Type B pancreatic cell (in vitro differentiated cells): ENCODE measurements around the gene MTF1. TPM values are rescaled to one million over a fixed set of nuclear protein-coding genes. Genes with fewer than 3 reads are reported as not detected.

Experiments
- DNase-seq: peaks from one replicate; pipeline ENCODE4 v3.0.0; 2021; ENCODE audit warnings: mixed read lengths; ENCODE audit not compliant: unreplicated experiment; ENCODE audit errors: extremely low spot score
- H3K27ac Mint-ChIP-seq: 2 replicates; pipeline ENCODE4 v1.8.0; 2021; ENCODE audit warnings: mild to moderate bottlenecking, mixed read lengths
- H3K27me3 Mint-ChIP-seq: 2 replicates; pipeline ENCODE4 v1.8.0; 2021; ENCODE audit warnings: mixed read lengths
- H3K36me3 Mint-ChIP-seq: 2 replicates; pipeline ENCODE4 v1.8.0; 2021; ENCODE audit warnings: mixed read lengths
- H3K4me1 Mint-ChIP-seq: one replicate; pipeline ENCODE4 v1.8.0; 2021; ENCODE audit warnings: mixed read lengths; ENCODE audit not compliant: unreplicated experiment
- H3K4me3 Mint-ChIP-seq: 2 replicates; pipeline ENCODE4 v1.8.0; 2021; ENCODE audit warnings: mild to moderate bottlenecking, mixed read lengths
- H3K9me3 Mint-ChIP-seq: 2 replicates; pipeline ENCODE4 v1.8.0; 2021; ENCODE audit warnings: mixed read lengths
- total RNA-seq: library from RNA; stranded (reverse); gene quantifications from 2 replicates; pipeline ENCODE4 v1.2.1, GENCODE V29; 2021; ENCODE audit warnings: low replicate concordance
- TF ChIP-seq, protein P1 (sequence below): fragments of 200-600 bp; sonication (generic); conservative IDR thresholded peaks from 2 replicates; pipeline ENCODE4 v1.5.0; 2021; ENCODE audit warnings: antibody characterized with exemption, mild to moderate bottlenecking

Gene MTF1
- total RNA-seq, 1 donor from 2014 or later, result 20.5 TPM

DNA sequence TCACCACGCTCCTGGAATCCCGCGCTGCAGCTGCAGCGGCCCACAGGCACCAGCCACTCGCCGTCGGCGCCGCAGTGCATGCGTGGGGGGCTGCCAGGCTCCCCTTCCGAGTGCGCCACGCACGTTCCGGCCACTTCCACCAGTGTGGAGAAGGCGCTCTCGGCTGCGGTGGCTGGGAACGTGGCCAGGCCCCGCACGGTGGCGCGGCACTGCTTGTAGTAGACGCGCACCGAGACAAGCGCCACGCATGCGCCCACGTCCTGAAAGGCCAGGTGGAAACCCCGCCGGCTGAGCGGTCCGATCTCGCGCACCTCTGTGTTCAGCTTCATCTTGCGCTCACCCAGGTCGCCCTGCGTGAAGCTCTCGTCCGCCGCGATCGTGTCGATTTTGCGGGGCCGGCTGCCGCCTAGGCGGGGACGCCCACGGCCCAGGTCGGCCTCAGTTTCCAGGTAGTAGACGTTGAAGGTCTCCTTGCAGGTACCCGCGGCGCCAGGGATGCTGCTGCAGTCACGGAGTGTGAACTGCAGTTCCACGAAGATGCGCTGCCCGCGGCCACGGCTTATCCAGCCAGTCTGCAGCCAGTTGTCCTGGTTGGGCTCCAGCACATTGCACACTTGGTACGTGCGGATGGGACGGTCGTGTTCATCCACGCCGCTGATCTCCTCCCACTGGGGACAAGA, 97.8 kb downstream of the MTF1 start:
- no peaks in the 10 kb centered on the region for H3K36me3 Mint-ChIP-seq
- H3K27ac Mint-ChIP-seq, result no peak overlapping the region
- TF ChIP-seq, protein P1, sequence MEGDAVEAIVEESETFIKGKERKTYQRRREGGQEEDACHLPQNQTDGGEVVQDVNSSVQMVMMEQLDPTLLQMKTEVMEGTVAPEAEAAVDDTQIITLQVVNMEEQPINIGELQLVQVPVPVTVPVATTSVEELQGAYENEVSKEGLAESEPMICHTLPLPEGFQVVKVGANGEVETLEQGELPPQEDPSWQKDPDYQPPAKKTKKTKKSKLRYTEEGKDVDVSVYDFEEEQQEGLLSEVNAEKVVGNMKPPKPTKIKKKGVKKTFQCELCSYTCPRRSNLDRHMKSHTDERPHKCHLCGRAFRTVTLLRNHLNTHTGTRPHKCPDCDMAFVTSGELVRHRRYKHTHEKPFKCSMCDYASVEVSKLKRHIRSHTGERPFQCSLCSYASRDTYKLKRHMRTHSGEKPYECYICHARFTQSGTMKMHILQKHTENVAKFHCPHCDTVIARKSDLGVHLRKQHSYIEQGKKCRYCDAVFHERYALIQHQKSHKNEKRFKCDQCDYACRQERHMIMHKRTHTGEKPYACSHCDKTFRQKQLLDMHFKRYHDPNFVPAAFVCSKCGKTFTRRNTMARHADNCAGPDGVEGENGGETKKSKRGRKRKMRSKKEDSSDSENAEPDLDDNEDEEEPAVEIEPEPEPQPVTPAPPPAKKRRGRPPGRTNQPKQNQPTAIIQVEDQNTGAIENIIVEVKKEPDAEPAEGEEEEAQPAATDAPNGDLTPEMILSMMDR, result no peak
- peaks cover 48% of the 10 kb centered on the region for H3K27me3 Mint-ChIP-seq
- no peaks in the 10 kb centered on the region for H3K9me3 Mint-ChIP-seq
- no peak overlapping the region for H3K4me3 Mint-ChIP-seq
- no peaks in the 10 kb centered on the region for H3K4me1 Mint-ChIP-seq
- DNase-seq, result no peak

Other genes starting within 250 kb of the MTF1 start
- gene RSPO1, start 224.7 kb downstream of the MTF1 start, total RNA-seq, result 0.26 and 1.4 TPM in 2 replicates
- 13.3 and 35.1 TPM in 2 replicates for gene CDCA8, start 167.1 kb downstream of the MTF1 start, total RNA-seq
- gene EPHA10, start 94.5 kb downstream of the MTF1 start, total RNA-seq, result 0.97 and 1.0 TPM in 2 replicates
- 11.6 and 21.1 TPM in 2 replicates for gene MANEAL, start 65.7 kb downstream of the MTF1 start, total RNA-seq
- gene C1orf122, start 51.8 kb downstream of the MTF1 start, total RNA-seq, result 38.9 and 49.6 TPM in 2 replicates
- gene YRDC, start 51.4 kb downstream of the MTF1 start, total RNA-seq, result 12.7 and 19.2 TPM in 2 replicates
- gene INPP5B, start 87.5 kb upstream of the MTF1 start, total RNA-seq, result 16.1 and 19.3 TPM in 2 replicates
- gene SF3A3, start 130.4 kb upstream of the MTF1 start, total RNA-seq, result 56.1 and 86.5 TPM in 2 replicates
- gene FHL3, start 145.9 kb upstream of the MTF1 start, total RNA-seq, result 7.0 and 25.1 TPM in 2 replicates
- 22.7 and 33.1 TPM in 2 replicates for gene UTP11, start 153.1 kb upstream of the MTF1 start, total RNA-seq
- 0.69 and 2.8 TPM in 2 replicates for gene POU3F1, start 187.2 kb upstream of the MTF1 start, total RNA-seq